SIG-M5 (cell line): ENCODE measurements around the gene NTSR1.

Source experiments
- DNase-seq: peaks from one replicate; lab custom pipeline; 2025; lab: John Stamatoyannopoulos, UW

Gene NTSR1

DNA sequence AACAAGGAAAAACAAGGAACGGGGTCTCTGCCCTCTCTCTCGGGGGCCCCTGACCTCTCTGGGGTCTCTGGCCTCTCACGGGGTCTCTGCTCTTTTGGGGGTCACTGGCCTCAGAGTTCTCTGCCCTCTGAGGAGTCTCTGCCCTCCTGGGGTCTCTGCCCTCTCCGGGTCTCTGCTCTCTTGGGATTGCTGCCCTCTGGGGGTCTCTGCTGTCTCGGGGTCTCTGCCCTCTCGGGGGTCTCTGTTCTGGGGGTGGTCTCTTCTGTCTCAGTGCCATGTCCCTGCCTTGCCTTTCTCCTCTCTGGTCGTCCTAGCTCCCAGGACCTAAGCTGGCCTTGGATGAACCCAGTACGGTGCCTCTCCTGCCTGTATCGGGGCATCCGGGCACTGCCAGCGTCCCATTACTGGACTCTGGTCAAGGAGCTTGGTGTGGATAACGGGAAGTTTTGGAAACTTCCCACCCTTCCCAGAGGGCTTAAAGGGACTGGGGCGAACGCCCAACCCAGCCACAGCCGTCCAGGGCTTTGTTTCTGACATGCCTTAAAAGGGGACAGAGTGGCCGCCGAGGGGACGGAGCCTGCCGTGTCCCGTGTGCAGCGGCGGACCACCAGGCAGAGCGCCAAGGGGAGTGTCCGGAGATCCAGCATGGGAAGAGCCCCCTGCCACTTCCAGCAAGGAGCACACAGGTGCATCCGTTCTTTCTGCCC is 62.9 kb downstream of the NTSR1 start:
- no peak for DNase-seq

DNA sequence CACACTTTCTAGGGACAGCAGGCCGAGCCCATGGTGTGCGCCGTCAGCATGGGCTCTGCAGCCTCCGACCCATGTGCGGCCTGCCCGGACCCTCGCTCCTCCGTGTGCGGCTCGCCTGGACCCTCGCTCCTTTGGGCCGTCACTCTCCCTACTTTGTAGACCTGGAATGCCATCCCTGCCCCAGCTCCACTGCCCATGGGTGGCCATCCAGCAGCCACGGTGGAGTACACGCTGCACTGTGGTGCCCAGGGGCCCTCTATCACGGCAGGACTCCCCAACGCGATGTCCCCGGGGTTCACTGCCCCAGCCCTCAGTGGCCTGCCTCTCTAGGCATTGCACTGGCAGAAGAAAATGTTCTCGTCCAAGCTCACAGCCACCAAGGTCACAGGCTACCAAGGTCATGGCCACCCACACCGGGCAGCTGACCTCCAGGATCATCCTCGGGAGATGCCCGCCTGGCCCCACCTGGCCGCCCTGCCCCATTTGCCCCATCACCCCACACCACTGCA is 63.5 kb downstream of the NTSR1 start:
- DNase-seq, result no peak

DNA sequence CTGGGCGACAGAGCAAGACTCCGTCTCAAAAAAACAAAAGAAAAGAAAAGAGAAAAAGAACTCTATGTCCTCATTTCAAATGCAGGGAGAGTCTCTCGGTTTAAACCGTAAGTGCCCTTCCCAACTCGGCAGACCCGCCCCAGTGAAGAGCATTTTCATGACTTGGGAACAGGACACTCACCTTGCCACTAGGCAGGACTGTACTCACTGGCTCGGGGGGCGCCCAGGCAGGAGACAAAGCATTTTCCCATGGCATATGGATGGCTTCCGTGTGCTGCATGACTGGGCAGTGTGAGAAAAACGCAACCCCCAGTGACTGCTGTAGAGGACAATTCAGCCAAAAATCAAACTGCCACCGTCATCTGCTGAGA is 64.0 kb downstream of the NTSR1 start:
- no peak for DNase-seq

DNA sequence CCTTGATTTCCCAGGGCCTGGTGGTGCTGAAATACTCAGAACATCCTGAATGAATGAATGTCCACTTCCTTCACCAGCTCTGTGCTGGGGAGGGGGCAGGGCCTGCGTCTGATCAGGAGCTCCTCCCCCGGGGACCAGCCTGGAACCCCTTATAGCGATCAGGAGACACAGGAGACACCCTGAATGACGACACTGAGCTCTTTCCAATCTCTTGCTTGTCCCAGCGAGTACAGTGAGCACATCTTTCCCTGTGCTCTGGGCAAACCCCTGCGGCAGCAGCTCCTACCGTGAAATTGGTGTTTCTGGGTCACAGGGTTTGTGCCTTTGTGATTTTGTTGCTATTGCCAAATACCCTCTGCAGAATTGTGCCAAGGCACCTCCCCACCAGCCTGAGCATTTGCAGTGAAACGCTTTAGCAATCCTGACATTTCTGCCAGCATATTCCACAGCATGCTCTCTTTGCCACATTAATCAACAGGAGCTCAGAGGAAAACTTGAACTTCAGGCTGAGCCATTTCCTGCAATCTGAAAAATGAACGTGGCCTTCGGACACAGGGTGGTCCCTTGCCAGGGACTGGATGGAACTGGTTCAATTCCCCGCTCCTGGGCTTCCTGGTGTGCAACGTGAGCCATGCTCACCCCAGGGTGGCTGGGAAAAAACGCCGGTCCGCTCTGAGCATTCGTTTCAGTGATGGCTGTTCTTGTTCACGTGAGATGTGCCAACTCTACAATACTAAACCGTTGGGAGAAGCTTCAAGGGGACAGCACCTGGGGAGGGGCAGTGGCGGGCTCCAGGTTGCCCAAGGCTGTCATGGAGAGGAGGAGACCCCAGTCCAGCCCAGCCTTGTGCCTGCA is 64.6 kb downstream of the NTSR1 start:
- no peak for DNase-seq

DNA sequence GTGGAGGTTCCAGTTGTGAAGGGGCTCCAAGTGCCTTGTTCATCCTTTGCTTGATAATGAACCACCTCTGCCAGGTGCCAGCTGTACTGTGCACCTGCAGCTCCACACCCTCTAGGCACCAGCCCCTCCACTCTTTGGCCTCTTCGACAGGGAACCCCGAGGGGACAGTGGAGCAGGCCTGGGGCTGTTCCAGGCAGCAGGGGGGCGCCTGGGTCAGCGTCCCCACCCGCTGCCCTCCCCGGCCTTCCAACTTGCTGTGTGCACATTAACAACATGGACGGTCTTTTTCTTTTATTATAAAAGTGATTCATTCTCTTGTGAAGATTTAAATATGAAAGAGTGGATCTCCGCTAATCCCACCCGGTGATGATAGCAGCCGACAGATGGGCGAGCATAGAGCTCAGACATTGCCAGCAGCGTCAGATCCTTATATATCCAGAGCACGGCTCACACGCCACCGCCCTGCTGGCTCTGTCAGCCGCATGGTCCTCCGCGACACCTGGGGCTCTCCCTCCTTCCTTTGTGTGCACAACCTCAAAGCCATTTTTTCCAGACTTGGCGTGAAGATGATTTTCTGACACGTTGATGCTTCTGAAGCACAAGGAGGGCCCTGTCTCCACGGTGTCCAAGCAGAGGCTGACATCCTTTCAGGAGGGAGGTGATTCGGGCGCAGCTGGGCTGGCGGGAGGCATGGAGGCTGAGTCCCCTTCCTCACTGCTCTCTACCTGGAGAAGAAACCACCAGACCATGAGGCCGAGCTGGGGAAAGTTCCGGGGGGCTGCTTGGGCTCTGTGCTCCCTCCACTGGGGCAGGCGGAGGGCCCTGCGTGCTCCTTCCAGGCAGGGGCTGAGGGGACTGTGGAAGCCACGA is 65.4 kb downstream of the NTSR1 start:
- DNase-seq, result no peak

DNA sequence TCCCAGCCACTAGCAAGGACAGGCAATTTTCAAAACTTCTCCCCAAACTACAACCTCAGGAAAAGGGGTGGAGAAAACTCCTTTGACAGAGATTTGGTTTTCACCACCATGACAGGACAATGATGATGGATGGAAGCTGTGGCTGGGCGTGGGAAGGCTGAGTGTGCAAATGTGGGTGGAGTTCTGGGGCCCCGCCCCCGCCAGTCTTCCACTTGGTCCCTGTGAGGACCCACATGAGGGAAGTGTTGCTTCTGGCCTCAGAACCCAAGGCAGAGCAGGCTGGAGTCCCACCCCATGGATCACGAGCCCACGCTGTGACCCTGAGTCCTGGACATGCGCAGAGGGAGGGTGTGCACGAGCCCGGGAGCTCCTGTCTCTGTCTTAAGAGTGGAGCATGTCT is 66.1 kb downstream of the NTSR1 start:
- DNase-seq, result no peak

DNA sequence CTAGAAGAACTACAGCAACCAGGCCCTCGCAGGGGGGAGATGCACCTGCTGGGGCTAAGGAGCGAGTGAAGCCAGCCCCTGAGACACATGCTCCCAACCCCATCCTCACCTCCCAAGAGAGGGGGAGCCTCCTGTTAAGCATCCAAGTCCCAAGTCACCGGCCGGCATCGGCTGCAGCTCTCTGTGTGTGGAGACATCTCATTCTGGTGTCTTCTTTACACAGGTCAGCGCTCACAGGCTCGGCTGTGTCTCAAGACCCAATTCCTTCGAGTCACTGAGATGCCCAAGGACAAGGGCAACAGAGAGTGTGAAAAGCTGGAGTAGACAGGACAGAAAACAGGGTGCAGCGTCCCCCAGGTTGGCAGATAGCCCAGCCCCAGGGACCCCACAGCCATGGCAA is 66.6 kb downstream of the NTSR1 start:
- no peak for DNase-seq

DNA sequence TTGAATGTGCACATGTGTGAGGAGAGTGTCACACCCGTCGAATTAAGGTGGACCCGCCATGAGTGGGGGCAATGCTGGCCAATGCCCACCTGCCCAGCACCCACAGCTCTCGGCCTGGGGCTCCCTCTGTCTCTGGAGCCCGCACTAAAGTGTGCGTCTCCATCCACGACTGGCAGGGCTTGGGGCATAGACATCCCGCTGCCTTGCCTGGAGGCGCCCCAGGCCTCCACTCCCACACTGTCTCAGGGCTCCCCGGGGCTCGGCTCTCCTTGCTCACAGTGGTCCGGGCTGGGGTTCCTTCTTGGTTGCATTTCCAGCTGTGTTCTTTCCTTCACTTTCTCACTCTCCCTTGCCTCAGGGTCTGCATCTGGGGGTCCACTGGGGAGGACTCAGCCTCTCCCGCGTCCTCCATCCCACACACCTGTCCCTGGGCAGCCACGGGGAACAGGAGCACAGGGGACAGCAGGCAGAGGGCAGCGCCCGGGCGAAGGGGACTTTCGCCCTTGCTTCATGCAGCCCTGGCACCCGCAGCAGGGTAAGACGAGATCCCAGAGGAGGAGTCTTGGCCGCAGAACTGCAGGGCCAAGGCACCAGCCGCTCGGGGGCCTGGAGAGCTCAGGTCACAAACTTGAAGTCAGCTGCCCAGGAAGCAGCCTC is 67.5 kb downstream of the NTSR1 start:
- DNase-seq, result no peak

DNA sequence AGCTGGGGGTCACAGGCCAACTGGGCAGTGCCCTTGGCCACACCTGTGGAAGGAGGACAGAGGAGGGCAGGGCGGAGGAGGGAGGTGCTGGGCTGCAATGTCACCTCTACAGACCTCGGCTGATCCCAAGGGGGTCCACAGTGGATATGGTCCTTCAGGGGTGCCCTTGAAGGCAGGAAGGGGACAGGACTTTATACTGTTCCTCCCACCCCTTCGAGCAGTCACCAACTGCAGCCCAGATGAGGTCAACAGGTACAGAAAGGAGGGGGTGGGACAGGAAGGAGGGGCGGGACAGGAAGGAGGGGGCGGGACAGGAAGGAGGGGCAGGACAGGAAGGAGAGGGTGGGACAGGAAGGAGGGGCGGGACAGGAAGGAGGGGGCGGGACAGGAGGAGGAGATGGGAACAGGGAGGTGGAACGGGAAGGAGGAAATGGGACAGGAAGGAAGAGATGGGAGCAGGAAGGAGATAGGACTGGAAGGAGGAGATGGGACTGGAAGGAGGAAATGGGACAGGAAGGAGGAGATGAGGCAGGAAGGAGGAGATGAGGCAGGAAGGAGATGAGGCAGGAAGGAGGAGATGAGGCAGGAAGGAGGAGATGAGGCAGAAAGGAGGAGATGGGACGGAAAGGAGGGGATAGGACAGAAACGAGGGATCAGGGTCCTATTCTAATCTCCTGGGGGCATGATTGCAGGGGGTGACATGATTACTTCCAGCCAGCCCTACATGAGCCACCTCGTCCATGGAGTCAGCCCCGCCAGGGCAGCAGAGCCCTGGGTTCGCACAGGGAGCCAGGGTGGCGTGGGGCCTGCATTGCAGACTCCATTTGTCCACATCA is 68.3 kb downstream of the NTSR1 start:
- no peak for DNase-seq

DNA sequence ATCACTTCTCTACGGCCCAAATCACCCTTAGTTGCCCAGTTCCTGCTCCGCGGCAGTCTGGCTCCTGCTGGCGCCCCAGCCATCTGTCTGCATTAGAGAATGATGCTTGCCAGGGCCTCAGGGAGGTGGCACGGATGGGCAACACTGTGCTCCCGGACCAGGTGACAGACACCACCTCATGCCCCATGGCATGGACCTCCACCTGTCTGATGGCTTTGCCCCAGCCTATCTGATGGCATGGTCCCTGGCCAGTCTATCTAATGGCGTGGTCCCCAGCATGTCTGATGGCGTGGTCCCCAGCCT is 68.8 kb downstream of the NTSR1 start:
- no peak for DNase-seq

DNA sequence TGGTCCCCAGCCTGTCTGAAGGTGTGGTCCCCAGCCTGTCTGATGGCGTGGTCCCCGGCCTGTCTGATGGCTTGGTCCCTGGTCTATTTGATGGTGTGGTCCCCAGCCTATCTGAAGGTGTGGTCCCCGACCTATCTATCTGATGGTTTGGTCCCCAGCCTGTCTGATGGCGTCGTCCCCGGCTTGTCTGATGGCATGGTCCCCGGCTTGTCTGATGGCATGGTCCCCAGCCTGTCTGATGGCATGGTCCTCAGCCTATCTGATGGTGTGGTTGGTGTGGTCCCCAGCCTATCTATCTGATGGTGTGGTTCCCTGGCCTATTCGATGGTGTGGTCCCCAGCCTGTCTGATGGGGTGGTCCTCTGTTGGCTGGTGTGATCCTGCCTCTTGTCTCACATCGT is 69.4 kb downstream of the NTSR1 start:
- no peak for DNase-seq

DNA sequence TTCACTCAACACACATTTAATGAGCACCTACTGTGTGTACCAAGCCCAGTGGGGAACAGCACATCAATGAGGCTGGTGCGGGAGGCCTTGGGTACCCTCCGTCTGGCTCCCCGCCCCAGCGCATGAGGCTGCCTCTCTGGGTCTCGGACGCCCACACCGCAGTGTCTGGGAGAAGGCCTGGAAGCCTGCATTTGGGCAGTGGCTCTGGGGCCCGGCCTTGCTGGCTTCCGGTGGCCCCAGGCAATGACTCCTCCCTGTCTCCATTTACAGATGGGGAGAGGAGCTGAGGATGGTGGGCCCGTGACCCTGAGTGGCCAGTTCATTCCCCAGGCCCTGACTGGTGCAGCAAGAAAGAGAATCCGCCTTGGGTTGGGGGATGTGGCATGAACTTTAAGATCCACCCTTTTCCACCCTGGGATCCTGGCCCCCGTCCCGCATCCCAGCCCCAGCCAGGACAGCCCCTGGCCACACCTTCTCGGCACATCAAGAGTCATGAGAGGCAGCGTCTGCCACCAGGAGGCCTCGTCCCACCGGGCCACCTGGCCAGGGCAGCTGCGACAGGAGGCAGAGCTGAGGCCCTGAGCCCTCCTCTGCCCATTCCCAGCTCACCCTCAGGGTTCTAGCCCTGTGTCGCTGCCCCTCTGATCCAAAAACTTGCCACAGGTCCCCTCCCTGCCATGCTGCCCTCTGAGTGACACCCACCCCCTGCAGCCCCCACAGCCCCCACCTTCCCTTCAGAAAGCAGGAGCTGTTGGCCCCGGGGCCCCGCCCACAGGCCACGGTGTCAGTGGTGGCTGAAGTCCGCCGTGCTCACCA is 70.2 kb downstream of the NTSR1 start:
- no peak for DNase-seq

DNA sequence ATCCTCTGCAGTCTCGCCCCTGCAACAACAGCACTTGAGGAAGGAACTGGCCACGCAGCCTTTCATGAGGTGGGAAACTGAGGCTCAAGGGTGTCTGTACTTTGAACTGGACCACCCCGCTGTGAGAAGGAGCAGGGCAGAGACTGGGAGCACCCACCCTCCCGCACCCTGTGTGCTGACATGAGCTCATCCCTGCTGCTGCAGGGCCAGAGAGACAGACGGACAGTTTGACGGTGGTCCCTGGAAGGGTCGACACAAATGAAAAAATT is 70.7 kb downstream of the NTSR1 start:
- DNase-seq, result no peak

DNA sequence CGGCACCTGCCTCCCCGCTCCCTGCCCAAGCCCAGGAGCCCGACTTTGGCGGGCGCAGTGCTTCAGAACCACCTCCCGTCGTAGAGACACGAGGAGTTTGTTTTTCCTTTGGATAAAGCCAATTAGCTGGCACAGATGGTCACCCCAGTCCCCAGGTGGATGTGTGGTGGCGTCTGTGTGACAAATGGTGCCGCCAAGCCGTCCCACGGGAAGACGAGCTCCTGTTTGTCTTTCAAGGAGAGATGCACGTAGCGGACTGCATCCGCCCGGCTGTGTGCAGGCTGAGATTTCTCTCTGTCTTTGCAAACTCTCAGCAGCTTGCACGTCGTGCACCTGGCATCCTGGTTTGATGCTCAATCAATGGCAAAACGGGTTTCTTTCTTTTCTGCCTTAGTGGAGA is 71.6 kb downstream of the NTSR1 start:
- no peak for DNase-seq

DNA sequence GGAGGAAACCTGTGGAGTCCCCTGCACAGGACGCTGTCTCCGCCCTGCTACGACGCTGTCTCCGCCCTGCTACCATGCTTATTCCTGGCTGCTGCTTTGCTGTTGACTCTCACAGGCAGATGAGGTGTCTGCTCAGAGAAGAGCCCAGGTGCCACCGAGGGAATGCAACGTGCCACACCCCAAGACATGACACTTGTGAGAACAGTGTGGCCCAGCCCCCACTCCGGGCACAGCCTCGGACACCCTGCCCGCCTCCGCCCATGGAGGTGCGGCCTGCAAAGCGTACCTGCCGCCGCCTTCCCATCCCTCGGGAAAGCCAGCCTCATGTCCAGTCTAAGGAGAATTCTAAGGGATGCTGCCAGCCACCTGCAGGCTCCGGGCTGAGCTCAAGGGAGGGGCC is 72.1 kb downstream of the NTSR1 start:
- no peak for DNase-seq

DNA sequence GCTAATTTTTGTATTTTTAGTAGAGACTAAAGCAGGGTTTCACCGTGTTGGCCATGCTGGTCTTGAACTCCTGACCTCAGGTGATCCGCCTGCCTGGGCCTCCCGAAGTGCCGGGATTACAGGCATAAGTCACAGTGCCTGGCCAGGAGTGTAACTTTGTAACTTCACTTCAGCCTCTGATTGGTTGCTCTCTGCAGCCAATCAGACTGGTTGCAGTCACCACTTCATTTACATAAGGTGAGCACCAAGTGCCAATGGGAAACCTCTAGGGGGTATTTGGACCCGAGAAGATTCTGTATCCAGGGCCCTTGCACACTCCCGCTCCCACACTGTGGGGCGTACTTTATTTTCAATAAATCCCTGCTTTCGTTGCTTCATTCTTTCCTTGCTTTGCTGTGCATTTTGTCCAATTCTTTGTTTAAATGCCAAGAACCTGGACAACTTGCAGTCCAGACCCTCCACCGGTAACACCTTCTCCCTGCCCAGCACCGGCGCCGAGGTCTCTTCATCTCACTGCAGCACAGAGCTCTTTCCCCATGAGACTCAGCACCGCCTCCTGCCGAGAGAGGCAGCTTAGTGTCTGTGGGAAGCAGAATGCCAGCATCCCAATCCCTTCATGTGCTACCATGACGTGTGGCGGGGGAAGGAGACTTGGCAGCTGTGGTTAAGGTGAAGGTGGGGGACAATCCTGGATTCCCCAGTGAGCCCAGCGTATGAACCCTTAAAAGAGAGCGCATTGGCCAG is 73.7 kb downstream of the NTSR1 start:
- DNase-seq, result no peak

DNA sequence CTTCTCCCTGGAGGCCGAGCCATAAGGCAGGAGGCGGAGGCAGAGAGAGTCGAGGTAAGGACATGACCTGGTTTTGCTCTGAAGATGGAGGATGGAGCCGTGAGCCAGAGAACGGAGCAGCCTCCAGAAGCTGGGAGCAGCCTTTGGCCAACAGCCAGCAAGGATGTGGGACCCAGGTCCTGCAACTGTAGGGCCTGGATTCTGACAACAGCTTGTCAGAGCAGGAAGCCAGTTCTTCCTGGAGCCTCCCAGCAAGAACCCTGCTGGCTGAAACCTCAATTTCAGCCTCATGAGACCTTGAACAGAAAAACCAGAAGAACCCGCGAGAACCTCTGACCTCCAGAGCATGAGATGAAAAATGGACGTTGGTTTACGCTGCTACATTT is 74.2 kb downstream of the NTSR1 start:
- no peak for DNase-seq

DNA sequence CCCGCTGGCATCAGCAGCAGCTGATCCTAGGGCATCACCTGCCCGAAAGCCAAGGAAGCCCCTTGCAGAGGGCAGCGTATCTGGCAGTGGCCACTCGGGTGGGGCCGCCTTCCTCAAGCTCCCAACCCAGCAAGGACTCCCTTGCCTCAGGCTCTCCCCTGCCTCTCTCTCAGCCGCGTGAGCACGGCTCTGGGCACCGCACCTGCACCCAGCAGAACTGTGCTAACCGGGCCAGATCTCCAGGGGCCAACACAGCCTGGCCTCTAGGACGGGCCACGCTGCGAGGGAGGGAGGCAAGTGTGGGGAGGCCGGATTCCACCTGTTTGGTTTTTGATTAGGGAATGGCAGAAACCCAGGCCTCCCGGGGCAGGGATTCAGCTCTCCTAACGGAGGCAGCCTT is 75.9 kb downstream of the NTSR1 start:
- no peak for DNase-seq

DNA sequence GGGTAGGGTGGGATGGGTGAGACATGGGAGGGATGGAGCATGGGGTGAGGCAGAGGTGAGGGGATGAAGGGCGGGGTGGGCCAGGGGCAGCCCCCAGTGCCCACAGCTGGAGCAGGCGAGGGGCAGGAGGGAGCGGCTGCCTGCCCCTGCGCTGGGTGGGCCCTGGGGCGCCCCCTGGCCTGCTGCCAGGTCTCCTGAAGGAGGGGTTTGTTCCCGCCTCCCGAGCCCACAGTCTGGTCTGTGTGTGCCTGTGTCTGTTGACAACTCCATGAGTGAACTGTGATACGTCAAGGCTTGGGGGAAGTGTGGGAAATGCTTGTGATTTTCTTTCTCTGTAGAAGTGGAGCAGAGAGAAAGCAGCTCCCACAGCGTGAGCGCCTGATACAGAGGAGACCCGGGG is 76.8 kb downstream of the NTSR1 start:
- DNase-seq, result no peak

DNA sequence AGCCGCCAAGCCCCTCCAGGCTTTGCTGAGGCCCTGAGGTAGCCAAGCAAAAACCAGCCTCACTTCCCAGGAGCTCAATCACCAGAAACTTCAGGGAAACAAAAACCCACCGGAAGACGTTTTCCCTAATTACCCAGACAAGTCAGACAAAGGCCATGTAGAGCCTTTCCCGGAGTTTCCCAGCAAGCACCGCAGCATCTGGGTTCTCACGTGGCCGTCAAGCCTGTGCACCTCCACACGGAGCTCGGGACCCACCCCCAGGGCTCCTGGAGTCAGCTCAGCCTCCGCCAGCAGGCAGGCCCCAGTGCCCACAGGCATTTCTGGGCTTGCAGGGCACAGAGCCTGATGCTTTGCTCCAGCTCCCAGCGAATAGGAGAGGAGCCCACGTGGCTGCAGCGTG is 77.5 kb downstream of the NTSR1 start:
- DNase-seq, result no peak
